NCI-H187 treated with DMSO at 0.1 percent for 48 hours (cell line): ENCODE measurements around the gene PRDM16.

Experiments
- DNase-seq: peaks from one replicate; lab custom pipeline; 2025; lab: John Stamatoyannopoulos, UW

Gene PRDM16

DNA sequence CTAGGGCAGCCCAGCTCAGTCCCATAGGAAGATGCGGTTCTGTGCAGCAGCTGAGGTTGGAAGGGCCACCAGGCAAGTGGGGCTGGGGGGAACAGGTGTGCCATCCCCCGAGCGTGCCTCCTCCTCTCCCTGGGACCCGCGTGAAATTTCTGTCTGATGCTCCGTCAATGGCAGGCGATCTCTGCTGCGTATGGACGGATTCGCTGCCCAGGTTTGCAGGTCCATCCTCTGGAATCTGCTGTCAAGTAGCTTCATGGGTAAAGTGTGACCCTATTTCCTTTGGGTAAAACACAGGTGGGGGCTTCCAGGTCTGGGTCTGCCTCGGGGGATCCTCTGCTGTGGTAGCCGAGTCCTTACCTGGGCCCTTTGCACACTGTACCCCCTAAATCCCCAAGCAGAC, 270.9 kb downstream of the PRDM16 start:
- no peak for DNase-seq

GRCh38 chr1:3340548-3341235, 271.7 kb downstream of the PRDM16 start:
- no peak for DNase-seq

GRCh38 chr1:3341236-3341994, 272.4 kb downstream of the PRDM16 start:
- DNase-seq: no peak

DNA sequence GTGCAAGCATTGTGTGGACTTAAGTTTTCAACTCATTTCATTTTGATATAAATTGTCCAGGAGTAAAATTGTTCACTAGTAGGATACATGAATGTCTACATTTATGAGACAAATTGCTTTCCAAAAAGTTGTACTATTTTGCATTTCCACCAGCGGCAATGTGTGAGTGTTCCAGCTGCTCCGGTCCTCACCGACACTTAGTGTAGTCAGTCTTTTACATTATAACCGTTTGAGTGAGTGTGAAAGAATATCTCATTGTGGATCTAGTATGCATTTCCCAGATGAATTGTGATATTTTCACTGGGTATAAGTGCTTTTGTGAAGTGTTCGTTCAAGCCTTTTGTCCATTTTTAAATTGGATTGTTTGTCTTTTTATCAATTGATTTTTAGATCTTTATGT, 274.0 kb downstream of the PRDM16 start:
- DNase-seq: no peak

GRCh38 chr1:3344395-3344794, 275.4 kb downstream of the PRDM16 start:
- DNase-seq: no peak

- DNase-seq: no peak
Observed at GRCh38 chr1:3345792-3346191, 276.8 kb downstream of the PRDM16 start.

- DNase-seq: no peak
Observed at GRCh38 chr1:3346478-3346877, 277.5 kb downstream of the PRDM16 start.

GRCh38 chr1:3347257-3348020, 278.4 kb downstream of the PRDM16 start:
- no peak for DNase-seq

- DNase-seq: no peak
Observed at GRCh38 chr1:3348196-3348865, 279.3 kb downstream of the PRDM16 start.

GRCh38 chr1:3349161-3349967, 280.4 kb downstream of the PRDM16 start:
- no peak for DNase-seq

DNA sequence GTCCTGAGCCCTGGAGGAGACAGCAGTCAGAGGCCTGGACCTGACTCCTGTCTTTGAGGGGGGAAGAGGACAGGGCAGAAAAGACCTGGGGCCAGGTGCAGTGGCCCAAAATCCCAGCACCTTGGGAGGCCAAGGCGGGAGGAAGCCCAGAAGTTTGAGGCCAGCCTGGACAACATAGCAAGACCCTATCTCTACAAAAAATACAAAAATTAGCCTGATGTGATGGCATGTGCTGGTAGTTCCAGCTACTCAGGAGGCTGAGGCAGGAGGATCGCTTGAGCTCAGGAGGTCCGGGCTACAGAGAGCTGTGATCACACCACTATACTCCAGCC, 280.9 kb downstream of the PRDM16 start:
- no peak for DNase-seq

DNA sequence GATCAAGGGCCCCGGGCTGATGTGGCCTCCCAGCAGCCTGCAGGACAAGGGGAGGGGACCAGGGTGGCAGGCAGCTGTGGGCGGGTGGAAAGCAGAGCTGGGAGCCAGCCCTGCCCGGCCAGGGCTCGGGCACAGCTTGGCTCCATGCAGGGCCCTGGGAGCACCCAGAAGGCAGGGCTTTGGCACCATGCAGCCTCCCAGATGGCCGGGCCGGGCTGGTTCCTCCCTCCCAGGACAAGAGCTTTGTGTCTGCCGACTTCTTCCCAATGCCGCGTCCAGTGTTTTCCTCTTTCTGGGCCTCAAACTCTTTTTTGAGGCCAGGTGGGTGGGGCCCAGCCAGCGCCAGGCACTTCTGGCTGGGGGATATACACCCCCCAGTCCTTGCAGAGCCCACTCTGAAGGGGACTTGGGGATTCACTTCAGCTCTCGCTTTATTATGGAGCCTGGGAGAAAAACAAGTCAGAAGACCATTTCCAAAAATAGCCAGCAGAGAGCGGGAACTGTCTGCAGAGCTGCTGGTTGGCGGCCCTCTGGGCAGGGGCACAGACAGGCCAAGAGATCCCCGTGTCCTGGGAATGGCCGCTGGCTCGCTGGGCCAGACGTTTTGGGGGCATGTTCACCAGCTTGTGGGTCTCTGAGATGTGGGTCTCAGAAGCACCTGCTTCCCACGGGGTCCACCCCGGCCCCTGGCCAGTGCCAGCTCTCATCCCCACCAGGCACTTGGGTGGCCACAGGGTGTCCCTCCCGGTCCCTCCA, 281.7 kb downstream of the PRDM16 start:
- no peak for DNase-seq

GRCh38 chr1:3351449-3352298, 282.7 kb downstream of the PRDM16 start:
- no peak for DNase-seq

GRCh38 chr1:3352299-3352951, 283.4 kb downstream of the PRDM16 start:
- DNase-seq: no peak

DNA sequence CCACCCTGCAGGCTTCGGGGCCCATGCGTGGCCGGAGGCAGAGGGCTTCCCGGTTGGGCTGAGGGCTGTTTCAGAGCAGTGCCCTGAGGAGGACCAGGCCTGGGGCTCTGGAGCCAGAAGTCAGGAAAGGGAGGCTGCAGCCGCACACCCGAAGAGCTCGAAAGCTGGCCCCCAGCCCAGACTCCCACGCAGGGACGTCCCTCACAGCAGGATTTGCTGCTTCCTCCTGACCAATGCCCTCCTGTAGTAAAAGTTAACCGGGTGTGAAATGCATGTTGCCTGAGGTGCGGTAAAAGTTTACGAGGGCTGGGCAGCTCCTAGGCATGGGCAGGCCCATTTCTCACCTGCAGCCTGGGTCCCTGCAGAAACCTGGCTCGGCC, 283.9 kb downstream of the PRDM16 start:
- no peak for DNase-seq

DNA sequence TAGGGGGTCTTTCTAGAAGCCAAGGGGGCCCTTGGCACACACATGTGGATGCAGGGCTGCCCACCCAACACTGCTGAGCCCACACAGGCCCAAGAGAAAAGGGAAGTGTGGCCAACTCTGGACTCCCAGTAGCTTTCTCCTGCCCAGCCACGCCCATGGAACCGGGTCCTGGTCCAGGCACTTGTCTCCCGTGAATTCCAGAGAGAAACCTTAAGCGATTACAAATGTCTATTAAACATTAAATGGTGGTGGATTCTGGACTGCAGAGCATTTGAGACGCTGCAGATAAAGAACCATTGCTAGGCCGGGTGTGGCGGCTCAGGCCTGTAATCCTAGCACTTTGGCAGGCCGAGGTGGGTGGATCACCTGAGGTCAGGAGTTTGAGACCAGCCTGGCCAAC, 284.9 kb downstream of the PRDM16 start:
- no peak for DNase-seq

- no peak for DNase-seq
Observed at GRCh38 chr1:3355089-3355488, 286.1 kb downstream of the PRDM16 start.

DNA sequence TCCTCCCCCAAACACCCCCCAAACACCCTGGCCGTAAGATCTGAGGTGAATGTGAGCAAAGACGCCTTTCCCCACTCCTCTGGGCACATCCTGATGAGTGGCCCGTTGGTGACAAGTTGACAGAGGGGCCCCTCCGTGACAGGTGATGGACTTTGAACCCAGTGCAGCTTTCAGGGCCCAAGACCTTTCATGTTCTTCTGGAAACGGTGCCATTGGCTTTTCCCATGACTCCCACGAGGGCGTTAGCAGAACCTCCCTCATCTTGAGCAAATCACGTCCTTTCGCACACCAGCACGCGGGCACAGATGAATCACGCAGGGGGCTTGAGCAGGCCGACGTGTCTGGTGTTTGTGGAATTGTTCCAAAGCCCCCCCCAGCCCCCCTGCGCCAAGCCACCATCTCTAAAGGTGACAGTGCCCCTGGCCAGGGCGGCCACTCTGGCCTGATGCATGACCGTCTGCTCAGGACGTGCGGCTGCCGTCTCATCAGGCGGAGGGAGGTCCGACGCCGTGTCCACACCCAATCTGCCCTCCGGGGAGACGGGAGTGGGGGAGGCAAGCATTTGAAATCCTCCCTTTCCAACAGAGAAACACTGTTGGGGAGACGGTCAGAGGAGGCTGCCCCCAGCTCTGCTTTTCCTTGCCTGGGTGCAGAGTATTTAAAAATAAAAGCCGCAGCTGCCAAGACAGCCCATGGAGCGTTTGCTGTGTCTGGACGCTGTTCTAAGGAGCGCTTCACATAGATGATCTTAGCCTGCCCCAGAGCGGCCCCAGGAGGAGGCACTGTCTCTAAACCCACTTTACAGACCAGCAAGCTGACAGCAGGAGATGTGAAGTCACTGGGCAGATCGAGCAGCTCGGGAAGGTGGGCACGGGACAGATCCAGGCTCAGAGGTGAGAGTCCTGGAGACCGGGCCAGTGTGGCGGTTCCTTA, 287.2 kb downstream of the PRDM16 start:
- DNase-seq: no peak
